ENCODE measurements around the gene CELF4. TPM values are rescaled to one million over a fixed set of nuclear protein-coding genes. Genes with fewer than 3 reads are reported as not detected.

Gene CELF4
- total RNA-seq, 1 experiment from 2014 or later: 3.7 TPM

DNA sequence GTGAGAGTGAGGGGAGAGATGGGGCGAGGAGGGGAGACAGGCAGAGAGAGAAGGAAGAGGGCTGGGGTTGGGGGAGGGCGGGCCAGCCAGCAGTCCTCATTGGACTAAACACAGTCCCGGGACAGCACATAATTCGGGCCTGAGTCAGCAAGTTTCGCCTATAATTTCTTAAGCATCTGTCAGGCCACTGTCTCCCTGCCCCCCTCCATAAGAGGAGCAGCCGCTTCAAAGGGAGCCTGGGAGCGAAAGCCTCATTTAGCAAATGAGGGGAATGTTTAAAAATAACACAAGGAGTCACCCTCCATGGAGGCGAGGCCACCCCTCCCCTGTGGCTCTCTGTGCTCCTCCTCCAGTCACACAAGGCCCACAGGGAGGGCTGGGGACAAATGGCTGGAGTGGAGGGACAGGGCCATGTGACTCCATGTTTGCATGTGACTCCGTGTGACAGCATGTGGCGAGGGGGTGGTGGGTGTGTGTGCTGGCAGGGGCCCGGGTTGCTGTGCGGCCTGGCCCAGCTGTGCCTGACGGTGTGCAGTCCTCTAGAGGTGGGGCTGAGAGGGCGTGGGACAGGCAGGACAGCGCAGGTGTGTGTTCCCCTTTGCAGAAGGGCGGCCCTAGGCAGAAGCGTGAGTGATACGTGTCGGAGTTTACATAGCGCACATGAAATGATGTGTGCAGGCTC is 162.4 kb downstream of the CELF4 start:
- Histone ChIP-seq H3K36me3 (replicated peaks; ENCODE audit: control insufficient read depth, insufficient read depth, low read length) (no peaks in the 10 kb centered on the region), H3K27me3 (ENCODE audit: control insufficient read depth, insufficient read depth, low read length) (no peaks in the 10 kb centered on the region), H3K4me3 (ENCODE audit: insufficient read depth, low read depth, low read length) (no peak overlapping the region)
- peak; percentile 67 for DNase-seq

DNA sequence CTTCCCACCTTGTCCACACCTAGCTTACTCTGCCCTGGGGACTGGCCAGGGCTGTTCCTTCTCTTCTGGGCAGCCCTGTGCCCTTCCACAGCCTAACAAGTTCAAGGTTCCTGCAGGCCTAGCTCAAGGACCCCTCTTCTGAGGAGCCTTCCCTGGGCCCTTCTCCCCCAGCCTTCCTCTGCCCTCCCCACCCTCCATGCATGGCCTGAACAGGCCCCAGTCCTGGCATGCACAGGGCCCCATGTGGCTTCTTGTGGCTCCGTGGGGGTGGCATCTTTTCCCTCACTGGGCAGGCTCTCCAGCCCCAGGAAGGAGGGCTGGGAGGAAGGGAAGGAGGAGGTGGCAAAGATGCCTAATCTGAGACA is 162.9 kb downstream of the CELF4 start:
- Histone ChIP-seq H3K4me3 (ENCODE audit: insufficient read depth, low read depth, low read length) (no peak overlapping the region), H3K27me3 (ENCODE audit: control insufficient read depth, insufficient read depth, low read length) (no peaks in the 10 kb centered on the region), H3K36me3 (replicated peaks; ENCODE audit: control insufficient read depth, insufficient read depth, low read length) (no peaks in the 10 kb centered on the region)
- DNase-seq: no peak

DNA sequence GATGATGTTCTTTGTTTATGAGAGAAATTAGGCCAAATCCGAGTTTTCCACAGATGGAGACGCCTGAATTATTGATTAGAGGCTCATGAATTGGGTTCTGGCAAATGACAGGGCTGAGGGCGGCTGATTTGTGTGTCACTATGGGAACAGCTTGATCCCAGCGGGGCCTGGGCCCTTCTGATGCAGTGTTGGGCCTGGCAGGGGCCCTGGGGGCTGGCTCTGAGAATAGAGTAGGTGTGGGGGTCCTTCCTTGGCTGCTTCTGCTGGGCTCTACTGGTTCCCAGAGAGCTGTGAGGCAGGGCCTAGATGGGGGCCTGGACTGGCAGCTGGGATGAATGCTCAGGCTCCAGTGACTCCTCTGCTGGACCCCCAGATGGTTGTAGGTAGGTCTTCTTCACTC is 164.8 kb downstream of the CELF4 start:
- Histone ChIP-seq H3K4me3 (ENCODE audit: insufficient read depth, low read depth, low read length) (no peak overlapping the region), H3K36me3 (replicated peaks; ENCODE audit: control insufficient read depth, insufficient read depth, low read length) (no peaks in the 10 kb centered on the region)
- DNase-seq: no peak

GRCh38 chr18:37398248-37398920 is 167.2 kb downstream of the CELF4 start:
- Histone ChIP-seq H3K27me3 (ENCODE audit: control insufficient read depth, insufficient read depth, low read length) (peaks cover 7% of the 10 kb centered on the region), H3K36me3 (replicated peaks; ENCODE audit: control insufficient read depth, insufficient read depth, low read length) (no peaks in the 10 kb centered on the region), H3K4me3 (ENCODE audit: insufficient read depth, low read depth, low read length) (no peak overlapping the region)
- no peak for DNase-seq

More for the DNA sequence above, 164.8 kb downstream of the CELF4 start:
- peaks cover 1% of the 10 kb centered on the region; the same call in 1 of the 2 replicates for H3K27me3 ChIP-seq (ENCODE audit: control insufficient read depth, insufficient read depth, low read length)

DNA sequence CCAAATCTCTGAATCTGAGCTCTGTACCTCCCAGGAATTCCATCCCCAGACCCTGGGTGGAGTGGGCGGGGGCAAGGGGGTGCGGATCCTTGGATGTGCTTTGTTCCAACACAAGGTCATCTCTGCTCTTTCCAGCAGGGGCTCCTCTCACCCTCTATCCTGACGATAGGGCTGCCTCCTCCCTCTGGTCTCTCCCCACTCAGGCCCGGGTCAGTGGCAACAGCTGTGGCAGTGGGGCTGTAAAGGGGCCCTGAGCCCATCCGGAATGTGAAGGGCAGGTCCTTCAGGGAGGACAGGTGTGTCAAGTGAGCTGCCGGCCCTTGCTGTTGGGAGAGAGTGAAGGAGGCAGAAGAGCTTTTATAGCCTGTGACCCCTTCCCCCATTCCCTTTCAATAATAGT is 167.8 kb downstream of the CELF4 start:
- peaks cover 10% of the 10 kb centered on the region for H3K27me3 ChIP-seq (ENCODE audit: control insufficient read depth, insufficient read depth, low read length)
- DNase-seq: no peak
- H3K36me3 ChIP-seq (replicated peaks; ENCODE audit: control insufficient read depth, insufficient read depth, low read length): no peaks in the 10 kb centered on the region
- no peak overlapping the region for H3K4me3 ChIP-seq (ENCODE audit: insufficient read depth, low read depth, low read length)

DNA sequence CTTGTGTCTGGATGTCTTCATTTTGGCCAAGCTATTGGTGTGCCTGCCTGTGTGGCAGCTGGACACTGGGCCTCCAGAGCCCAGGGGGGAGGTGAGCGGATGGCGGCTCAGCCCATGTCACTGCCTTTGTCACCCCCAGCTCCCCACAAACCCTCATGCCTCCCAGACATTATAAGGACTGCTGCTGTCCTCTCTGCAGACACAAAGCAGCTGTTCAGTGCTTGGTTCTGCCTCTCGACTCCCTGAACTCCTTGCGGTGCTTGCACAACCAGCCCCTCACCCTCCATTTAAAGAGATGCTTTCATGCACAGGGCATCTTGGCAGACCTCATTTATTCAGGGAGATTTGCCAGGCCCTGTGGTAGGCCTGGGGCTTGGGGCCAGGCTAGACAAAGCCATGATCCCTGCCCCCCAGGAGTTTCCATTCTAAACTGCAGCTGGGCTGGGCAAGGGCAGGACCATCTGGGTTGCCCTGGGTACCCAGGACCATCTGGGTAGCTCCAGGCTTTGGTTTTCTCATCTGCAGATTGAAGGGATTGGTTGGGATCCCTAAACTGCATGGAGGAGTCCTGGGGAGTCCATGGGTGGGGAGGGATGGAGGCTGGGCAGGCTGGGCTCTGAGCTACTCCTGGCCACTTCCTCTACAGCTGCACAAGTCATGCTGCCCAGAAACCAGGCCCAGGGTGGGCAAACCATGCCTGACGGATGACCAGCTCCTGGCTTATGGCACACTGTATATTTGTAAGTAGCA is 168.5 kb downstream of the CELF4 start:
- no peak overlapping the region for H3K4me3 ChIP-seq (ENCODE audit: insufficient read depth, low read depth, low read length)
- H3K36me3 ChIP-seq (replicated peaks; ENCODE audit: control insufficient read depth, insufficient read depth, low read length): no peaks in the 10 kb centered on the region
- DNase-seq: no peak
- peaks cover 14% of the 10 kb centered on the region for H3K27me3 ChIP-seq (ENCODE audit: control insufficient read depth, insufficient read depth, low read length)

DNA sequence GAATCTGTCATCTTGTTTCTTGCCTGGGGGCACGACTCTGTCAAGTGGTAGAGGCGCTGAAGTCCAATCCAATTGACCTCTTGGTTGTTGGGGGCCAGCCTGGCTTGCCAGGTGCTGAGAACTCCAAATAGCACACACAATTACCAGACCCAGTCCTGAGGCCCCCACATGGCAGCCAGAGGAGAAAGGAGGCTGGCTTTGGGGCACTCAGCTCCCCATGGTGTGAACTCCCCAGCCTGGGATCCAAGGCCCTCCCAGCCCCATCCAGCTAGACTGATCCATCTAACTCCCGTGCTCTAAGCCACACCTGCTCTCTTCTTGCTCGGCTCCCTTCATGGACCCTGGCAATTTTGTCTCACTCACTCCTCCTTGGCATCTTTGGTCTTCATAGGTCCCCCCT is 170.0 kb downstream of the CELF4 start:
- no peak for DNase-seq
- Histone ChIP-seq H3K36me3 (replicated peaks; ENCODE audit: control insufficient read depth, insufficient read depth, low read length) (no peaks in the 10 kb centered on the region), H3K27me3 (ENCODE audit: control insufficient read depth, insufficient read depth, low read length) (peaks cover 18% of the 10 kb centered on the region), H3K4me3 (ENCODE audit: insufficient read depth, low read depth, low read length) (no peak overlapping the region)

GRCh38 chr18:37395138-37395537 is 170.5 kb downstream of the CELF4 start:
- Histone ChIP-seq H3K27me3 (ENCODE audit: control insufficient read depth, insufficient read depth, low read length) (peaks cover 18% of the 10 kb centered on the region), H3K4me3 (ENCODE audit: insufficient read depth, low read depth, low read length) (no peak overlapping the region), H3K36me3 (replicated peaks; ENCODE audit: control insufficient read depth, insufficient read depth, low read length) (no peaks in the 10 kb centered on the region)
- no peak for DNase-seq

DNA sequence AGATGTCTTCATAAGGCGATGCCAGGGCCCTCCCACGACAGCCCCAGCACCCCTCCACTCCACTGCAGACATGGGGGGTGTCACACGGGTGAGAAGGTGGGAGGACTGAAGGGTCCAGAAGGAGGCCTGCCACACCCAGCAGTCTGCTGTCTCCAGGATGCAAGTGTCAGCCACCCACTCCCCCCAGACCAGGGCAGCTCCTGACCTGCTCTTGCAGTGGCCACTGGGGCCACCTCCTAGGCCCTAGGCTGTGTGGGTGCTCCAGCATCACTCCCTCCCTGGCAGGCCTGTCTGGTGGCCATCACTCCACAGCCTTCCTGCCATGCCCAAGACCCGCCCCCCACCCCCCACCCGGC is 171.0 kb downstream of the CELF4 start:
- Histone ChIP-seq H3K36me3 (replicated peaks; ENCODE audit: control insufficient read depth, insufficient read depth, low read length) (no peaks in the 10 kb centered on the region), H3K27me3 (ENCODE audit: control insufficient read depth, insufficient read depth, low read length) (peaks cover 18% of the 10 kb centered on the region), H3K4me3 (ENCODE audit: insufficient read depth, low read depth, low read length) (peak overlapping the region; percentile 43; the same call in 1 of the 2 replicates)
- DNase-seq: no peak

- Histone ChIP-seq H3K36me3 (replicated peaks; ENCODE audit: control insufficient read depth, insufficient read depth, low read length) (no peaks in the 10 kb centered on the region), H3K4me3 (ENCODE audit: insufficient read depth, low read depth, low read length) (peak overlapping the region; percentile 43), H3K27me3 (ENCODE audit: control insufficient read depth, insufficient read depth, low read length) (peaks cover 18% of the 10 kb centered on the region)
- DNase-seq: peak; percentile 99
Measured at GRCh38 chr18:37393945-37394609, 171.5 kb downstream of the CELF4 start.

DNA sequence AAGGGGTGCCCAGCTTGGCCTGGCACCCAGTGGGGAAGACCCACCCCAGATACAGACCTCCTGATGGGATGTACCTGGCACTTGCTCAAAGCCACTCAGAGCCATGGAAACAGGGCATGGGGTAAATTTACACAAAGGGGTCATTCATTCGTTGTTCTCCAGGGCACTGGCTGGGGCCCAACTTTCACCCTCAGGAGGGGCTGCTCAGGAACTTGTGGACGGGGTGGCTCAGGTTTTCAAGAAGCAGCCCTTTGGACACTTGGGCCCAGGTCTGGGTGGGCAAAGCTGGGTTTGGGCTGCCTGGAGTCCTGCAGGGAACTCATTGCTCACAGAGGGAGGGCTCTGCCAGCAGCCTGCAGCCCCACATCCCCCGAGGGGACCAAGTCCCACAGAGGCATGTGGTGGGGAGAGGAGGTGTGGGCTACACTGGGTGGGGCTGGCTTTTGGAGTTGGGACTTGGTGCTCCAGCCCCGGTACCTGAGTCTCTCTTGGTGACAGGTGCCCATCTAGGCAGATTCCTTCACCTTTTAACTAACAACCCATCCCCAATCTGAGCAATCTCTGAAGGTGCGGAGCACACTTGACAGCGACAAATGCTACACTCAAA is 172.3 kb downstream of the CELF4 start:
- peak; percentile 73 for DNase-seq
- Histone ChIP-seq H3K4me3 (ENCODE audit: insufficient read depth, low read depth, low read length) (peak overlapping the region; percentile 43; the same call in 1 of the 2 replicates), H3K27me3 (ENCODE audit: control insufficient read depth, insufficient read depth, low read length) (peaks cover 18% of the 10 kb centered on the region), H3K36me3 (replicated peaks; ENCODE audit: control insufficient read depth, insufficient read depth, low read length) (no peaks in the 10 kb centered on the region)

DNA sequence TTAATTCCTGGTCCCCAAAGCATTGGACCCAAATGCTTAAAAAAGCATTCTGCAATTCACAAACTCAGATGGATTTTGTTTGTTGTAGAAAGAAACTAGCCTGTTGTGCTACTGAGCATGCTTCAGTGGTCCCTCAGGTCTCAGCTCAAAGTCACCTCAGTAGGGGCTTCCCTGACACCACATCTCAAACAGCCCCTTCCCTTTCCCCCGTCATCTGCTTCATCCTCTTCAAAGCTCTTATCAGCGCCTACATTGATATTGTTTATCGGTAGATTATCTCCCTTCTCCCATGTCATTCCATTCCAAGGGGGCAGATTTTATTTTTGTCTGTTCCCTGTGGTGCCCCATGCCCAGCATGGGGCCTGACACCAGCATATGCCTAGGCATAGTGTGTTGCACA is 172.9 kb downstream of the CELF4 start:
- no peak overlapping the region for H3K4me3 ChIP-seq (ENCODE audit: insufficient read depth, low read depth, low read length)
- H3K36me3 ChIP-seq (replicated peaks; ENCODE audit: control insufficient read depth, insufficient read depth, low read length): no peaks in the 10 kb centered on the region
- DNase-seq: no peak
- H3K27me3 ChIP-seq (ENCODE audit: control insufficient read depth, insufficient read depth, low read length): peaks cover 18% of the 10 kb centered on the region

DNA sequence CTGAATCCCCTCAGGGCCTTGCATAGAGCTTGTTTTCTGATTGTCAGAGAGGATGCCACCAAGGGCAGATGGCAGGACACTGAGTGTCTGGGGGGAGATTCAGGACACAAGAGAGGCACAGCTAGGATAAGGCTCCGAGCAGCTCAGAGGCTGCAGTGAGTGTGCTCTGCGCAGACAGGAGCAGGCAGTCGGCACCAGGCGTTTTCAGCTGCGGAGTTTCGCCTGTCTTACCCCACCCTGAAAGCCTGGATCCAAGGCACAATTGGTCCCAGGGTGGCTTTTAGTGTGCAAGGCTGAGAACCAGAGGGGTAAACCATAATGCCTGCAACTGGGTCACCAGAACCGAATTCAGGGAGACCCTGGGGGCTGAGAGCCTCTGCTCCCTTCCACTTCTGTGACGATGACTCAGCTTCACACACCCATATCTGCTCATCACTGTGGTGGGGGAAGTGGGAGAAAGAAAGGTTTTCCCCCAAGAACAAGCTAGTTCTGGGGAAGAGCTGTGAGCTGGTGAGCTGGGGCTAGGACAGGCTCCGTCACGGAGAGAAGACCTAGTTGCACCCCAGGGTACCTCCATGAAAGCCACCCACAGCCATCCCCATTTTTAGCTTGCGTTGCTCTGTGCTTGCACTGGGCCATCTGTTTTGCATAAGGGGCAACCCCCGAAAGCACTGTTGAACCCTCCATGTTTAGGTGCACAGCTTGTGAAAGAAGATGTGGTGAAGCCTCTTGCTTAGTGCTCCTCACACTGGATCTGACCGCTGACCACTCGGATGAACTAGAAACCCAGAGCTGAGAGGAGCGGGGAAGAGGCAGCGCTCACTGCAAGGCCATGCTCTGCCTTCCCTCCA is 173.7 kb downstream of the CELF4 start:
- DNase-seq: no peak
- H3K27me3 ChIP-seq (ENCODE audit: control insufficient read depth, insufficient read depth, low read length): peaks cover 18% of the 10 kb centered on the region
- H3K4me3 ChIP-seq (ENCODE audit: insufficient read depth, low read depth, low read length): no peak overlapping the region
- no peaks in the 10 kb centered on the region for H3K36me3 ChIP-seq (replicated peaks; ENCODE audit: control insufficient read depth, insufficient read depth, low read length)
